Esophagus squamous epithelium (tissue), 5 donors: Measurements from ENCODE around the gene RALY. TPM values are rescaled to one million over a fixed set of nuclear protein-coding genes. Genes with fewer than 3 reads are reported as not detected.

ENCODE experiments used
- DNase-seq: peaks from one replicate; lab custom pipeline; 2025; lab: John Stamatoyannopoulos, UW
- H3K27ac ChIP-seq, 4 donors: fragments of 200-600 bp; sonication (generic); one replicate each; pipeline ENCODE4 v1.5.1; 2016 to 2019; ENCODE audit warnings: mild to moderate bottlenecking in 1 of 4
- H3K27me3 ChIP-seq, 4 donors: fragments of 200-600 bp; sonication (generic); 1 replicate in 3 of 4; 2 replicates in 1 of 4; pipeline versions ENCODE4 v1.5.1 to v1.6.0; 2017 to 2021; ENCODE audit warnings: antibody characterized with exemption in 1 of 4
- H3K36me3 ChIP-seq, 3 donors: fragments of 200-600 bp; sonication (generic); one replicate each; pipeline ENCODE4 v1.5.1; 2016 to 2019
- H3K4me1 ChIP-seq, 3 donors: fragments of 200-600 bp; sonication (generic); one replicate each; pipeline ENCODE4 v1.5.1; 2017 to 2019
- H3K4me3 ChIP-seq, 4 donors: fragments of 200-600 bp; sonication (generic); 1 replicate in 3 of 4; 2 replicates in 1 of 4; pipeline ENCODE4 v1.5.1; 2016 to 2019; ENCODE audit warnings: mild to moderate bottlenecking in 2 of 4, moderate library complexity in 1 of 4
- H3K9me3 ChIP-seq, 3 donors: fragments of 200-600 bp; sonication (generic); one replicate each; pipeline ENCODE4 v1.5.1; 2016 to 2019
- POLR2A ChIP-seq, 4 donors: fragments of 450-650 bp; IDR thresholded peaks; one replicate each; pipeline ENCODE4 v1.6.1; 2017; ENCODE audit warnings: antibody characterized with exemption in 4 of 4, mild to moderate bottlenecking in 4 of 4, moderate library complexity in 3 of 4
- WGBS, 2 donors: methylation state at CpG; one replicate each; pipeline ENCODE4 v1.1.5; 2018; 5-methylcytosine and 5-hydroxymethylcytosine counted together
- intact Hi-C: fragments of 100-400 bp; cut with DNase I; formaldehyde crosslinking; loops from one replicate; pipeline ENCODE4 v1.15.0; 2022
- total RNA-seq, 4 donors: library from RNA; depleted of rRNA; stranded (reverse); fragments of >200 nt; gene quantifications; one replicate each; pipeline ENCODE4 v1.1.0, GENCODE V29; 2016
- TF ChIP-seq, protein P1 (sequence below), 6 experiments: fragments of 450-650 bp in 4 of 6; fragments of 200-600 bp in 2 of 6; sonication (generic) in 2 of 6; IDR thresholded peaks; one replicate each; pipeline ENCODE4 v1.5.1; 2016 to 2019; ENCODE audit warnings: antibody characterized with exemption in 6 of 6, mild to moderate bottlenecking in 4 of 6, moderate library complexity in 4 of 6
- donor health status: DM: yes; HTN: yes; CAD: no.

The RALY gene
- total RNA-seq, 4 donors from 2014 or later, result 70.3 to 100 (median 88.2) TPM

DNA sequence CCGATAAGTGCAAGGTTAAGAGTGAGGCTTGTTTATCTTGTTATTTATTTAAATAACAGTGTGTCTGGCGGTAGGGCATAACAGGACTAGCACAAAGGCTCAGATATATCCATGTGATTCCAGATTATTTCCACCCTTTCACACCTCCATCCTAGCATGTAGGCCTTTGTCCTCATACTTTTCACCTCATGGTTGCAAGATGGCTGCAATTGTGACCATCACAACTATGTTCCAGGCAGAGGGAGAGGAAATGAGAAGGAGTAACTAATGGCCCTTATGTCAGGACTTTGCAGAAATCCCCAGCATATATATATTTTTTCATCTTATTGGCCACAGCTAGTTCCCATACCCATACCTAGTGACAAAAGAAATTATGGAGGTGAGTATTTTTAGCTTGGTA, 23.5 kb upstream of the RALY start:
- DNase-seq, result no peak
- TF ChIP-seq POLR2A (IDR thresholded peaks at IDR 0.05), result no peak
- TF ChIP-seq, protein P1, sequence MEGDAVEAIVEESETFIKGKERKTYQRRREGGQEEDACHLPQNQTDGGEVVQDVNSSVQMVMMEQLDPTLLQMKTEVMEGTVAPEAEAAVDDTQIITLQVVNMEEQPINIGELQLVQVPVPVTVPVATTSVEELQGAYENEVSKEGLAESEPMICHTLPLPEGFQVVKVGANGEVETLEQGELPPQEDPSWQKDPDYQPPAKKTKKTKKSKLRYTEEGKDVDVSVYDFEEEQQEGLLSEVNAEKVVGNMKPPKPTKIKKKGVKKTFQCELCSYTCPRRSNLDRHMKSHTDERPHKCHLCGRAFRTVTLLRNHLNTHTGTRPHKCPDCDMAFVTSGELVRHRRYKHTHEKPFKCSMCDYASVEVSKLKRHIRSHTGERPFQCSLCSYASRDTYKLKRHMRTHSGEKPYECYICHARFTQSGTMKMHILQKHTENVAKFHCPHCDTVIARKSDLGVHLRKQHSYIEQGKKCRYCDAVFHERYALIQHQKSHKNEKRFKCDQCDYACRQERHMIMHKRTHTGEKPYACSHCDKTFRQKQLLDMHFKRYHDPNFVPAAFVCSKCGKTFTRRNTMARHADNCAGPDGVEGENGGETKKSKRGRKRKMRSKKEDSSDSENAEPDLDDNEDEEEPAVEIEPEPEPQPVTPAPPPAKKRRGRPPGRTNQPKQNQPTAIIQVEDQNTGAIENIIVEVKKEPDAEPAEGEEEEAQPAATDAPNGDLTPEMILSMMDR (IDR thresholded peaks at IDR 0.05), result no peak
- Histone ChIP-seq H3K4me1 (no peaks in the 10 kb centered on the region), H3K27ac (no peak overlapping the region), H3K9me3 (no peaks in the 10 kb centered on the region), H3K36me3 (no peaks in the 10 kb centered on the region), H3K27me3 (no peaks in the 10 kb centered on the region), H3K4me3 (no peak overlapping the region)
- 94 to 97% methylated on average over 2 of the region's 2 CpGs for WGBS, 2 donors
- intact Hi-C loops, result no loop called here

GRCh38 chr20:33971147-33971975, 22.4 kb upstream of the RALY start:
- no peaks in the 10 kb centered on the region for H3K4me1 ChIP-seq
- WGBS, 2 donors, result 71 to 79% methylated on average over 6 of the region's 6 CpGs
- TF ChIP-seq, protein P1 (IDR thresholded peaks at IDR 0.05), result no peak
- DNase-seq, result no peak
- H3K9me3 ChIP-seq, result no peaks in the 10 kb centered on the region
- no peak overlapping the region for H3K4me3 ChIP-seq
- H3K27ac ChIP-seq, result no peak overlapping the region
- no peaks in the 10 kb centered on the region for H3K27me3 ChIP-seq
- intact Hi-C loops, result no loop called here
- H3K36me3 ChIP-seq, result no peaks in the 10 kb centered on the region

DNA sequence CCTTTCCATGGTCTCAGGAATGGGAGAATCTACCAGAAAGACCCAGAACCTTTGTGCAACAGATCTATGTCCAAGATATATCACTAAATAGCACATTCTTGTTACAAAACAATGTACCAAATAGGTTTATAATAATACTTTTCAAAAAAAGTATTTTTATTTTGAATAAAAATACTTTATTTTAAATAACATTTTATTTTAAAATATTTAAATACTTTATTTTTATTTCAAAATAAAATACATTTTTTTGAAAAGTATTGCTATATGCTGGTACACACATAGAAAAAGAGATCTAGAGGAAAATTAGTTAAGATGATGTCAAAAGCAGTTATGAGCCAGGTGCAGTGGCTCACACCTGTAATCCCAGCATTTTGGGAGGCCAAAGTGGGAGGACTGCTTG, 16.8 kb upstream of the RALY start:
- intact Hi-C loops, result no loop called here
- H3K4me3 ChIP-seq, result no peak overlapping the region
- no peak for DNase-seq
- no peaks in the 10 kb centered on the region for H3K27me3 ChIP-seq
- TF ChIP-seq, protein P1 (IDR thresholded peaks at IDR 0.05), result no peak
- TF ChIP-seq POLR2A (IDR thresholded peaks at IDR 0.05), result no peak
- no peaks in the 10 kb centered on the region for H3K4me1 ChIP-seq
- no peak overlapping the region for H3K27ac ChIP-seq
- no peaks in the 10 kb centered on the region for H3K9me3 ChIP-seq
- no peaks in the 10 kb centered on the region for H3K36me3 ChIP-seq

- Histone ChIP-seq H3K27me3 (no peaks in the 10 kb centered on the region), H3K27ac (no peak overlapping the region), H3K36me3 (no peaks in the 10 kb centered on the region), H3K4me1 (no peaks in the 10 kb centered on the region), H3K9me3 (no peaks in the 10 kb centered on the region), H3K4me3 (no peak overlapping the region)
- intact Hi-C loops, result no loop called here
- 77 to 84% methylated on average over 2 of the region's 2 CpGs for WGBS, 2 donors
- no peak for DNase-seq
- no peak for TF ChIP-seq POLR2A (IDR thresholded peaks at IDR 0.05)
- TF ChIP-seq, protein P1 (IDR thresholded peaks at IDR 0.05), result no peak
Measured at GRCh38 chr20:33977535-33977934, 16.2 kb upstream of the RALY start.

DNA sequence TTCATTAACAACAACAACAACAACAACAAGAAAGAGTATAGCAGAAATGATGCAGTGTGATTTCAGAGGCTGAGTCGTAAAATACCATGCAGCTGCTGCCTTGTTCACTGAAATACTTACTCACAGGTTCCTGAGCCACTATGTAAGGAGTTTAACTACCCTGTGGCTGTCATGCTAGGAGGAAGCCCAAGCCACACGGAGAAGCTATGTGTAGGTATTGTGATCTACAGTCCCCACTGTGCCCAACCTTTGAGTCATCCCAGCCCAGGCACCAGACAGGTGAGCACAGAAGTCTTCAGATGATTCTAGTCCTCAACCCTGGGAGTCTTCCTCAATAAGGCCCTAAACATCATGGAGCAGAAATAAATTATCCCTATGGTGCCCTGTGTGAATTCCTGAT, 14.6 kb upstream of the RALY start:
- no peak overlapping the region for H3K4me3 ChIP-seq
- no peaks in the 10 kb centered on the region for H3K9me3 ChIP-seq
- intact Hi-C loops, result no loop called here
- no peaks in the 10 kb centered on the region for H3K36me3 ChIP-seq
- H3K27me3 ChIP-seq, result no peaks in the 10 kb centered on the region
- H3K4me1 ChIP-seq, result no peaks in the 10 kb centered on the region
- H3K27ac ChIP-seq, result no peak overlapping the region
- DNase-seq, result no peak
- no peak for TF ChIP-seq POLR2A (IDR thresholded peaks at IDR 0.05)
- TF ChIP-seq, protein P1 (IDR thresholded peaks at IDR 0.05), result no peak
- 65 to 82% methylated on average over 2 of the region's 2 CpGs for WGBS, 2 donors
